Measurements from ENCODE around the gene GMEB2. TPM values are rescaled to one million over a fixed set of nuclear protein-coding genes. Genes with fewer than 3 reads are reported as not detected.

The GMEB2 gene
- polyA plus RNA-seq, 1 of the 3 experiments (the other 2 are of a cell fraction): 6.5 TPM

- TF ChIP-seq USF2 (IDR thresholded peaks at IDR 0.05; ENCODE audit: borderline replicate concordance, low read depth, low read length) (no peak), POLR2AphosphoS5 (IDR thresholded peaks at IDR 0.05; ENCODE audit: low read depth, low read length) (no peak), USF1 (IDR thresholded peaks at IDR 0.05; ENCODE audit: borderline replicate concordance, low read depth) (no peak)
Measured at GRCh38 chr20:63589261-63590217, 37.4 kb downstream of the GMEB2 start (continued).

GRCh38 chr20:63588641-63589041 lies 38.3 kb downstream of the GMEB2 start:
- Histone ChIP-seq H3K27ac (ENCODE audit: low read depth in 2 of 2, low read length in 1 of 2) (no peak overlapping the region), H4K20me1 (ENCODE audit: insufficient read depth) (no peaks in the 10 kb centered on the region), H3F3A (replicated peaks; ENCODE audit: insufficient read depth) (no peaks in the 10 kb centered on the region), H3K36me3 (replicated peaks in 1 of 2; ENCODE audit: control insufficient read depth in 1 of 2, insufficient read depth in 2 of 2, low read length in 1 of 2) (peaks cover 0 to 16% of the 10 kb centered on the region in 2 experiments), H2AFZ (ENCODE audit: low read depth) (no peak overlapping the region), H3K79me2 (ENCODE audit: insufficient read depth) (no peaks in the 10 kb centered on the region), H3K27me3 (ENCODE audit: insufficient read depth) (no peaks in the 10 kb centered on the region), H3K9me3 (no peaks in the 10 kb centered on the region), H3K4me2 (no peak overlapping the region), H3K4me1 (ENCODE audit: control insufficient read depth in 1 of 2, insufficient read depth in 2 of 2, low read depth in 1 of 2, low read length in 1 of 2) (no peaks in the 10 kb centered on the region), H3K4me3 (ENCODE audit: low read depth in 2 of 2, low read length in 1 of 2) (no peak overlapping the region), H3K9me2 (no peaks in the 10 kb centered on the region), H3K9ac (no peak overlapping the region)
- DNase-seq: no peak
- 95% methylated on average over 8 of the region's 11 CpGs for WGBS (ENCODE audit: low lambda C conversion rate)
- POLR2A ChIA-PET: interaction anchor here (1.1 kb wide), 1 partner anchor 9 kb away, joined by 3 read pairs; no protein-coding TSS in a partner anchor
- no peak for TF ChIP-seq GABPA (IDR thresholded peaks at IDR 0.05; ENCODE audit: low read depth)
- no peak for TF ChIP-seq FOSL2 (IDR thresholded peaks at IDR 0.05; ENCODE audit: borderline replicate concordance, low read depth)
- CTCF ChIA-PET: interaction anchor here (0.6 kb wide), 1 partner anchor 385 kb away, joined by 3 read pairs; no protein-coding TSS in a partner anchor

- H3K36me3 ChIP-seq (replicated peaks in 1 of 2; ENCODE audit: control insufficient read depth in 1 of 2, insufficient read depth in 2 of 2, low read length in 1 of 2): peaks cover 0 to 16% of the 10 kb centered on the region in 2 experiments
- no peaks in the 10 kb centered on the region for H3K9me3 ChIP-seq
- no peak overlapping the region for H3K27ac ChIP-seq (ENCODE audit: low read depth in 2 of 2, low read length in 1 of 2)
- H3K9ac ChIP-seq: no peak overlapping the region
- no peak overlapping the region for H3K4me3 ChIP-seq (ENCODE audit: low read depth in 2 of 2, low read length in 1 of 2)
- peaks cover 3% of the 10 kb centered on the region for H3F3A ChIP-seq (replicated peaks; ENCODE audit: insufficient read depth)
- WGBS (ENCODE audit: low lambda C conversion rate): 86% methylated on average over 17 of the region's 19 CpGs
- no peaks in the 10 kb centered on the region for H4K20me1 ChIP-seq (ENCODE audit: insufficient read depth)
- no peak for DNase-seq
- H2AFZ ChIP-seq (ENCODE audit: low read depth): no peak overlapping the region
- CTCF ChIA-PET: interaction anchor here (0.6 to 1.1 kb wide), 3 partner anchors 41 to 386 kb away, joined by 3 to 4 read pairs (median 3); no protein-coding TSS in a partner anchor
- no peaks in the 10 kb centered on the region for H3K79me2 ChIP-seq (ENCODE audit: insufficient read depth)
- POLR2A ChIA-PET: interaction anchor here (1.1 kb wide), 1 partner anchor 10 kb away, joined by 3 read pairs; no protein-coding TSS in a partner anchor
- H3K4me2 ChIP-seq: no peak overlapping the region
- H3K9me2 ChIP-seq: no peaks in the 10 kb centered on the region
- no peaks in the 10 kb centered on the region for H3K4me1 ChIP-seq (ENCODE audit: control insufficient read depth in 1 of 2, insufficient read depth in 2 of 2, low read depth in 1 of 2, low read length in 1 of 2)
- H3K27me3 ChIP-seq (ENCODE audit: insufficient read depth): no peaks in the 10 kb centered on the region
- no peak for TF ChIP-seq PBX3 (IDR thresholded peaks at IDR 0.05)
- no peak for TF ChIP-seq ZBTB33 (IDR thresholded peaks at IDR 0.05; ENCODE audit: borderline replicate concordance, low read depth)
- no peak for TF ChIP-seq FOSL2 (IDR thresholded peaks at IDR 0.05; ENCODE audit: borderline replicate concordance, low read depth)
- no peak for TF ChIP-seq GATA2 (CRISPR knock-in tag; IDR thresholded peaks at IDR 0.05)
- no peak for TF ChIP-seq GABPA (IDR thresholded peaks at IDR 0.05; ENCODE audit: low read depth)
- no peak for TF ChIP-seq NRF1 (IDR thresholded peaks at IDR 0.05; ENCODE audit: low read depth, low read length)
- TF ChIP-seq EP300 (IDR thresholded peaks at IDR 0.05; ENCODE audit: borderline replicate concordance in 1 of 2, low read depth in 1 of 2, low read length in 1 of 2): no peak
- TF ChIP-seq EZH2phosphoT487 (IDR thresholded peaks at IDR 0.05; ENCODE audit: borderline replicate concordance, low read depth): no peak
- TF ChIP-seq TAF1 (IDR thresholded peaks at IDR 0.05; ENCODE audit: borderline replicate concordance, low read depth, low read length): no peak
Measured at GRCh38 chr20:63587776-63588591, 38.9 kb downstream of the GMEB2 start.
